Loucy (cell line): ENCODE results near the gene DCLK2.

ENCODE experiments used
- H2AFZ ChIP-seq: fragments of 200-600 bp; sonication (generic); 2 replicates; pipeline ENCODE4 v1.6.0; 2016; ENCODE audit warnings: antibody characterized with exemption, mild to moderate bottlenecking, low read length, moderate library complexity
- H3F3A ChIP-seq: fragments of 200-600 bp; 2 replicates; pipeline ENCODE4 v1.6.0; 2016; ENCODE audit warnings: antibody characterized with exemption, low read depth, mild to moderate bottlenecking
- H3K27me3 ChIP-seq: fragments of 200-600 bp; sonication (generic); 2 replicates; pipeline ENCODE4 v1.6.1; 2014; ENCODE audit warnings: low read length, mild to moderate bottlenecking; ENCODE audit not compliant: insufficient read depth, poor library complexity, severe bottlenecking
- H3K36me3 ChIP-seq: fragments of 200-600 bp; sonication (generic); 2 replicates; pipeline ENCODE4 v1.6.1; 2016; ENCODE audit warnings: low read length; ENCODE audit not compliant: insufficient read depth
- H3K4me1 ChIP-seq: fragments of 200-600 bp; sonication (generic); 2 replicates; pipeline ENCODE4 v1.5.1; 2014; ENCODE audit warnings: low read length, mild to moderate bottlenecking; ENCODE audit not compliant: insufficient read depth, poor library complexity, severe bottlenecking
- H3K4me2 ChIP-seq: fragments of 200-600 bp; sonication (generic); 2 replicates; pipeline ENCODE4 v1.6.0; 2014; ENCODE audit warnings: antibody characterized with exemption, low read length, low read depth, mild to moderate bottlenecking; ENCODE audit not compliant: poor library complexity, severe bottlenecking
- H3K4me3 ChIP-seq: fragments of 200-600 bp; sonication (generic); 2 replicates; pipeline ENCODE4 v1.5.1; 2014; ENCODE audit warnings: low read length, mild to moderate bottlenecking, mixed read lengths; ENCODE audit not compliant: poor library complexity, severe bottlenecking
- H3K79me2 ChIP-seq: fragments of 200-600 bp; sonication (generic); 2 replicates; pipeline ENCODE4 v1.6.1; 2014; ENCODE audit warnings: low read length; ENCODE audit not compliant: insufficient read depth
- H3K9ac ChIP-seq: fragments of 200-600 bp; sonication (generic); 2 replicates; pipeline ENCODE4 v1.6.0; 2014; ENCODE audit warnings: mild to moderate bottlenecking, low read depth, low read length, moderate library complexity; ENCODE audit not compliant: poor library complexity, severe bottlenecking
- H3K9me2 ChIP-seq: fragments of 200-600 bp; sonication (generic); replicated peaks from 2 replicates; pipeline ENCODE4 v1.6.1; 2016; ENCODE audit warnings: low read depth, low read length, mixed read lengths
- H3K9me3 ChIP-seq: fragments of 200-600 bp; sonication (generic); 2 replicates; pipeline ENCODE4 v1.6.1; 2014; ENCODE audit warnings: mild to moderate bottlenecking, antibody characterized with exemption, low read length, low read depth; ENCODE audit not compliant: insufficient read depth
- H4K20me1 ChIP-seq: fragments of 200-600 bp; sonication (generic); 2 replicates; pipeline ENCODE4 v1.6.0; 2014; ENCODE audit warnings: antibody characterized with exemption, low read length, mild to moderate bottlenecking; ENCODE audit not compliant: insufficient read depth, poor library complexity, severe bottlenecking
- EZH2phosphoT487 ChIP-seq: fragments of 200-600 bp; IDR thresholded peaks from 2 replicates; pipeline ENCODE4 v1.6.1; 2018; ENCODE audit warnings: antibody characterized with exemption, mild to moderate bottlenecking, moderate library complexity, borderline replicate concordance
- TF ChIP-seq, protein P1 (sequence below): fragments of 200-600 bp; sonication (generic); conservative IDR thresholded peaks from 2 replicates; pipeline ENCODE4 v1.5.1; 2014; ENCODE audit warnings: mild to moderate bottlenecking, antibody characterized with exemption, low read length

DCLK2 gene

GRCh38 chr4:150050566-150050965 is 27.7 kb upstream of the DCLK2 start:
- no peak for TF ChIP-seq EZH2phosphoT487
- H3K4me2 ChIP-seq: no peak overlapping the region
- H3K9ac ChIP-seq: no peak overlapping the region
- H3F3A ChIP-seq: no peaks in the 10 kb centered on the region
- H3K9me3 ChIP-seq: no peaks in the 10 kb centered on the region
- no peaks in the 10 kb centered on the region for H3K79me2 ChIP-seq
- H3K4me3 ChIP-seq: no peak overlapping the region
- no peak overlapping the region for H2AFZ ChIP-seq
- no peaks in the 10 kb centered on the region for H3K4me1 ChIP-seq
- no peaks in the 10 kb centered on the region for H3K27me3 ChIP-seq
- H3K36me3 ChIP-seq: no peaks in the 10 kb centered on the region
- H4K20me1 ChIP-seq: no peaks in the 10 kb centered on the region
- H3K9me2 ChIP-seq: no peaks in the 10 kb centered on the region

- Histone ChIP-seq H3K4me2 (no peak overlapping the region), H3F3A (no peaks in the 10 kb centered on the region), H3K4me1 (no peaks in the 10 kb centered on the region), H3K4me3 (no peak overlapping the region), H2AFZ (no peak overlapping the region), H3K79me2 (no peaks in the 10 kb centered on the region), H3K9me2 (no peaks in the 10 kb centered on the region), H4K20me1 (no peaks in the 10 kb centered on the region), H3K9ac (no peak overlapping the region), H3K9me3 (no peaks in the 10 kb centered on the region), H3K27me3 (no peaks in the 10 kb centered on the region), H3K36me3 (no peaks in the 10 kb centered on the region)
- TF ChIP-seq EZH2phosphoT487: no peak
- TF ChIP-seq, protein P1, sequence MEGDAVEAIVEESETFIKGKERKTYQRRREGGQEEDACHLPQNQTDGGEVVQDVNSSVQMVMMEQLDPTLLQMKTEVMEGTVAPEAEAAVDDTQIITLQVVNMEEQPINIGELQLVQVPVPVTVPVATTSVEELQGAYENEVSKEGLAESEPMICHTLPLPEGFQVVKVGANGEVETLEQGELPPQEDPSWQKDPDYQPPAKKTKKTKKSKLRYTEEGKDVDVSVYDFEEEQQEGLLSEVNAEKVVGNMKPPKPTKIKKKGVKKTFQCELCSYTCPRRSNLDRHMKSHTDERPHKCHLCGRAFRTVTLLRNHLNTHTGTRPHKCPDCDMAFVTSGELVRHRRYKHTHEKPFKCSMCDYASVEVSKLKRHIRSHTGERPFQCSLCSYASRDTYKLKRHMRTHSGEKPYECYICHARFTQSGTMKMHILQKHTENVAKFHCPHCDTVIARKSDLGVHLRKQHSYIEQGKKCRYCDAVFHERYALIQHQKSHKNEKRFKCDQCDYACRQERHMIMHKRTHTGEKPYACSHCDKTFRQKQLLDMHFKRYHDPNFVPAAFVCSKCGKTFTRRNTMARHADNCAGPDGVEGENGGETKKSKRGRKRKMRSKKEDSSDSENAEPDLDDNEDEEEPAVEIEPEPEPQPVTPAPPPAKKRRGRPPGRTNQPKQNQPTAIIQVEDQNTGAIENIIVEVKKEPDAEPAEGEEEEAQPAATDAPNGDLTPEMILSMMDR: no peak
Measured at GRCh38 chr4:150051111-150051510, 27.1 kb upstream of the DCLK2 start.

- Histone ChIP-seq H3K27me3 (no peaks in the 10 kb centered on the region), H3K36me3 (no peaks in the 10 kb centered on the region), H3K9me3 (no peaks in the 10 kb centered on the region), H3K4me3 (no peak overlapping the region), H3F3A (no peaks in the 10 kb centered on the region), H3K9ac (no peak overlapping the region), H4K20me1 (no peaks in the 10 kb centered on the region), H3K9me2 (no peaks in the 10 kb centered on the region), H2AFZ (no peak overlapping the region), H3K79me2 (no peaks in the 10 kb centered on the region), H3K4me2 (no peak overlapping the region), H3K4me1 (no peaks in the 10 kb centered on the region)
- TF ChIP-seq, protein P1: no peak
- no peak for TF ChIP-seq EZH2phosphoT487
Measured at GRCh38 chr4:150055467-150055866, 22.8 kb upstream of the DCLK2 start.

DNA sequence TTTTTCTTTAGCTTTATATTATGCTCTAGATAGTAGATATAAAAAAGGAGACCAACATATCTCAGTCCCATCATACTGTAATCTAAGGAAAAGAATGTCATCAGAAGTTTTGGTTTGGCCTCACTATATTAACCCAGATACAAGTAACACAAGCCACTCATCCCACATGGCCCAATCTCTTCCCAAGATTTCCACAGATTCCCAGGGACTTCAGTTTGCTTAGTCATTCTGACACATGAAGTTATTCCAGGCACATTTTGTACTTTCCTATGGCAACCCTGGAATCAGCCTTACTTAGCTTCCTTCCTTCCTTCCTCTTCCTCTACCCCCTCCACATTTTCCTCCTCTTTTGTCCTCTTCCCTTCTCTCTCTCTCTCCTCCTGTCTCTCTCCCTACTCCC is 21.7 kb upstream of the DCLK2 start:
- no peaks in the 10 kb centered on the region for H4K20me1 ChIP-seq
- no peak overlapping the region for H3K4me2 ChIP-seq
- H3K9me3 ChIP-seq: no peaks in the 10 kb centered on the region
- no peaks in the 10 kb centered on the region for H3K79me2 ChIP-seq
- no peaks in the 10 kb centered on the region for H3K4me1 ChIP-seq
- H2AFZ ChIP-seq: no peak overlapping the region
- TF ChIP-seq EZH2phosphoT487: no peak
- TF ChIP-seq, protein P1: no peak
- no peaks in the 10 kb centered on the region for H3F3A ChIP-seq
- no peaks in the 10 kb centered on the region for H3K9me2 ChIP-seq
- no peaks in the 10 kb centered on the region for H3K36me3 ChIP-seq
- H3K27me3 ChIP-seq: no peaks in the 10 kb centered on the region
- H3K4me3 ChIP-seq: no peak overlapping the region
- no peak overlapping the region for H3K9ac ChIP-seq
